Esophagus muscularis mucosa (tissue), 4 donors: ENCODE measurements around the gene FAM89B.

Experiments
- CTCF ChIP-seq, 3 experiments: fragments of 200-600 bp in 2 of 3; fragments of 450-650 bp in 1 of 3; sonication (generic) in 2 of 3; IDR thresholded peaks; one replicate each; pipeline ENCODE4 v1.5.1; 2017 to 2019; ENCODE audit warnings: antibody characterized with exemption in 3 of 3, mild to moderate bottlenecking in 2 of 3, moderate library complexity in 1 of 3
- EP300 ChIP-seq: sonication (generic); formaldehyde crosslinking; IDR thresholded peaks from one replicate; pipeline ENCODE4 v1.6.1; 2017; ENCODE audit warnings: antibody characterized with exemption
- POLR2A ChIP-seq: fragments of 450-650 bp; IDR thresholded peaks from one replicate; pipeline ENCODE4 v1.6.1; 2017; ENCODE audit warnings: antibody characterized with exemption, moderate library complexity, mild to moderate bottlenecking, low read depth
- POLR2AphosphoS5 ChIP-seq, 2 donors: sonication (generic); formaldehyde crosslinking; IDR thresholded peaks; one replicate each; pipeline ENCODE4 v1.6.1; 2017; ENCODE audit warnings: antibody characterized with exemption in 2 of 2

GRCh38 chr11:65551572-65552387 is 20.6 kb upstream of the FAM89B start:
- TF ChIP-seq POLR2A (no peak), CTCF (IDR thresholded peaks at IDR 0.05) (peak in 2 of 3 experiments; percentile 24 to 43), POLR2AphosphoS5 (IDR thresholded peaks at IDR 0.05) (peak in 1 of 2 donors; percentile 16), EP300 (no peak)
